ENCODE results near the gene PTPN2. TPM values are rescaled to one million over a fixed set of nuclear protein-coding genes. Genes with fewer than 3 reads are reported as not detected.
A peak's percentile ranks its signal among the peaks of the same experiment; 100 is the strongest.
"Not testable (repeated sequence)": the region's sequence is repeated elsewhere in the genome, so short reads cannot be mapped to it uniquely, and the experiment has no call there.

Gene PTPN2
- total and polyA plus RNA-seq, 2 donors = 27.0 to 36.9 TPM

DNA sequence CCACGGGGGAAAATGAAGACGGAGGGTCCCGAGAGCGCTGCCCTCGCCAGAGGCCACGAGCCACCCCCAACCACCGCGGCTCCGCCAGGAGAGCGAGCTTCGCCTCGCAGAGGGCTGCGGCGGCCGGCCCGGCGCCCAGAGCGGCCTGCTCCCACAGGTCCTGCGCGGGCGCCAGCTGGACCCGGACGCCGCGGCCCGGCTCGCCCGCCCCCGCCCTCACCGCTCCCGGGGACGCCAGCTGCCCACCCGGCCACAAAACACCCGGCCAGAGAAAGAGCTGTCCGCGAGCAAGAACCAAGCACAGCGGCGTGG lies 709 bp downstream of the PTPN2 start:
- Histone ChIP-seq H3K4me3 (ENCODE audit: low read depth, low read length) (peak overlapping the region; percentile 80), H3K36me3 (ENCODE audit: insufficient read depth) (no peaks in the 10 kb centered on the region), H3K4me1 (ENCODE audit: insufficient read depth) (peaks cover 1% of the 10 kb centered on the region), H3K27ac (ENCODE audit: low read depth) (peak overlapping the region; percentile 95)
- DNase-seq (ENCODE audit: extremely low spot score) = no peak
- WGBS = under 1% methylated on average over 38 of the region's 38 CpGs

DNA sequence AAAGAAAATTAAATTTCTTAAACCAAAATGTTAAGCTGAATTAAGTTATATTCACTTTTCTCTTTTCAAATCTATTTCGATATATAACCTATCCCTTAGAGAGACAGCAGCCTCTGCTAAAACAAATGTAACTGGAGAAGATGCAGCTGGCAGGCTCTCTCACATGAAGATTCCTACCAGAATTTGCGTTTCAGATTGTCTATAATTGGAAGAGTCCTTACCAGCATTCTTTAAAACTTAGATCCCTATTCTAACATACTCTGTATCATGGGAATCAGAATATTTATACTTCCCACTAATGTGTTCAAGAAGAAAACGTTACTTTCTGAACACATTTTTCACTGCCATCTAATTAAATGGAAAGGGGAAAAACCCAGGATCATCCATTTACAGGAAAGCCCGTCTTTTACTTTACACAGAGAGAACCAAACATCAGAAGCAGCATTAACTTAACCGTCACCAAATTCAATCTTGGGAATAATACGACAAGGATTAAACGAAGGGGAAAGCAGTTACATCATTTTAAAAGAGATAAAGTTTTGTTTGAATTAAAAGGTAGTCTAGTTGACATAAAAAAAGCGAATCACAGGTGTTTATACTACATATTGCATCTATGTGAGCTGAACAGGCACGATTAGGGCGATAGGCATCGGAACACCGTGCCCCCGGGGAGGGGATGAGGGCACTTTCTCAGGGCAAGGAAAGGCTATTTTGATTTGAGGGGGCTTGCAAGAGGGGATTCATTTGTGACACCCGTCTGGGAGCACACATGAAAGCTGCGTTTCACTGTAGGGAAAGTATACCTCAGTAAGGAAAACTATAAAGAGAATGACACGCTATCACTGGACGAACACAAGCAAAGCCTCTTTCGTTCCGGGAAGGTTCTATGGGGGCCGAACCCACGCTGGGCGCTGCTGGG lies 1.3 kb downstream of the PTPN2 start:
- Histone ChIP-seq H3K36me3 (ENCODE audit: insufficient read depth) (no peaks in the 10 kb centered on the region), H3K4me3 (ENCODE audit: low read depth, low read length) (peak overlapping the region; percentile 80), H3K27ac (ENCODE audit: low read depth) (peak overlapping the region; percentile 95), H3K4me1 (ENCODE audit: insufficient read depth) (peaks cover 1% of the 10 kb centered on the region)
- WGBS = 5% methylated on average over 22 of the region's 22 CpGs
- DNase-seq (ENCODE audit: extremely low spot score) = no peak

DNA sequence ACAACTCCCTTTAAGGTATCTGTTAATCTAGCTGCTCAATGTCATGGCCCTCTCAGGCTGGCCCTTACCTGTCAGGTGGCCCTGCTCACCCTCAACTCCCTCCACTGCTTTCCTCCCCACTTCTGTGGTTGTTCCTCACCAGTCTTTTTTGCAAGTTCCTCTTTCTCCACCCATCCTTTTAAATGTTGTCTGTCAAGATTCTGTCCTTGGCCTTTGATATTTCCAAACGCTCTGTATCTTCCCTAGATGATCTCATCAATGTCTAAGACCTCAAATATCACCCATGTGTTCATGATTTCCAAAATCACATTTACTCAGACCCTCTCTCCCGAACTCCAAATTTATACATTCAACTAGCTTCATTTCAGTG lies 3.5 kb downstream of the PTPN2 start:
- no peak overlapping the region for H3K4me3 ChIP-seq (ENCODE audit: low read depth, low read length)
- no peak overlapping the region for H3K27ac ChIP-seq (ENCODE audit: low read depth)
- DNase-seq (ENCODE audit: extremely low spot score) = no peak
- H3K4me1 ChIP-seq (ENCODE audit: insufficient read depth) = peaks cover 1% of the 10 kb centered on the region
- no peaks in the 10 kb centered on the region for H3K36me3 ChIP-seq (ENCODE audit: insufficient read depth)
- WGBS = 85% methylated on average over 2 of the region's 2 CpGs

DNA sequence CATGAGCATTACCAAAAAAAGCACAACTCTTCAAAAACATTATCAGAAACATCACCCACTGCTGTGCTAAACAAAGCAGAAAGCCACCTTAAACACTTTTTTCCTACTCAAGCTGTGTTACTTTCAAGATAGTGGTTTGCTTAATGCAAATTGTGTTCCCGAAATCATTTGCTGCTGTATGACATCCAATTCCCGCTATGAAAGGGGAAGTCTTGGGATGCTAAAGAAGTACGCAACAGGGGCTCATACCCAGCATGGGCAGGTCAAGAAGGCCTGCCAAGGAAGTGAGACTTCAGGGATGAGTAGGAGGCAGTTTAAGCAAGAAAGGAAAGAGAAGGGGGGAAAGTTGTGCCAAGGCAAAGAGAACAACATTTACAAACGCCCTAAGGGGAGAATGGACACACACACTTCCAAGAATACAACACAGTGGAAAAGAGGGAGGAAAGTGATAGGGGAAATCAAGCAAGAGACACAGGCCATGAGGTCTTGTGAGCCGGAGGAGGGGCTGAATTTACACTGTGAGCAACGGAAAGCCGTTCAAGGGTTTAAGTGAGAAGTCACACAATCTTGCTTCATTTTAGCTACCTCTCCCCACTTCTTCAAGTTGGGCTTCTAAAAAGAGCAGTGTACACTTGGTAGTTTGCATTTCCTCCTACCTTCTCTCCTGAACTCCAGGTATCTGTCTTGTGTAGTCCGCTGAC lies 4.0 kb downstream of the PTPN2 start:
- peaks cover 1% of the 10 kb centered on the region for H3K4me1 ChIP-seq (ENCODE audit: insufficient read depth)
- H3K4me3 ChIP-seq (ENCODE audit: low read depth, low read length) = no peak overlapping the region
- no peaks in the 10 kb centered on the region for H3K36me3 ChIP-seq (ENCODE audit: insufficient read depth)
- no peak overlapping the region for H3K27ac ChIP-seq (ENCODE audit: low read depth)
- WGBS = 77% methylated on average over 8 of the region's 8 CpGs
- DNase-seq (ENCODE audit: extremely low spot score) = no peak

DNA sequence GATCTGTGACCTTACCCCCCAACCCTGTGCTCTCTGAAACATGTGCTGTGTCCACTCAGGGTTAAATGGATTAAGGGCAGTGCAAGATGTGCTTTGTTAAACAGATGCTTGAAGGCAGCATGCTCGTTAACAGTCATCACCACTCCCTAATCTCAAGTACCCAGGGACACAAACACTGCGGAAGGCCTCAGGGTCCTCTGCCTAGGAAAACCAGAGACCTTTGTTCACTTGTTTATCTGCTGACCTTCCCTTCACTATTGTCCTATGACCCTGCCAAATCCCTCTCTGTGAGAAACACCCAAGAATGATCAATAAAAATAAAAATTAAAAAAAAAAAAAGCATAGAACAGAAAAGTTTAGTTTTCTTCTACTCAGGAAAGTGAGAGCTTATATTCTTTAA lies 9.0 kb downstream of the PTPN2 start:
- WGBS = 90% methylated on average over 1 of the region's 2 CpGs
- H3K4me1 ChIP-seq (ENCODE audit: insufficient read depth); H3K36me3 ChIP-seq (ENCODE audit: insufficient read depth); DNase-seq (ENCODE audit: extremely low spot score); H3K27ac ChIP-seq (ENCODE audit: low read depth); H3K4me3 ChIP-seq (ENCODE audit: low read depth, low read length): not testable (repeated sequence)

DNA sequence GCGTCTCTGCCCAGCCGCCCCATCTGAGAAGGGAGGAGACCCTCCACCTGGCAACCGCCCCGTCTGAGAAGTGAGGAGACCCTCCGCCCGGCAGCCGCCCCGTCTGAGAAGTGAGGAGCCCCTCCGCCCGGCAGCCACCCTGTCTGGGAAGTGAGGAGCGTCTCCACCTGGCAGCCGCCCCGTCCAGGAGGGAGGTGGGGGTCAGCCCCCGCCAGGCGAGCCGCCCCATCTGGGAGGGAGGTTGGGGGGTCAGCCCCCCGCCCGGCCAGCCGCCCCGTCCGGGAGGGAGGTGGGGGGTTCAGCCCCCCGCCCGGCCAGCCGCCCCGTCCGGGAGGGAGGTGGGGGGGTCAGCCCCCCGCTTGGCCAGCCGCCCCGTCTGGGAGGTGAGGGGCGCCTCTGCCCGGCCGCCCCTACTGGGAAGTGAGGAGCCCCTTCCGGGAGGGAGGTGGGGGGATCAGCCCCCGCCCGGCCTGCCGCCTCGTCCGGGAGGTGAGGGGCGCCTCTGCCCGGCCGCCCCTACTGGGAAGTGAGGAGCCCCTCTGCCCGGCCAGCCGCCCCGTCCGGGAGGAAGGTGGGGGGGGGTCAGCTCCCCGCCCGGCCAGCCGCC lies 10.0 kb downstream of the PTPN2 start:
- not testable (repeated sequence) for H3K27ac ChIP-seq (ENCODE audit: low read depth); DNase-seq (ENCODE audit: extremely low spot score); H3K4me3 ChIP-seq (ENCODE audit: low read depth, low read length); H3K4me1 ChIP-seq (ENCODE audit: insufficient read depth); H3K36me3 ChIP-seq (ENCODE audit: insufficient read depth)
- WGBS = 95% methylated on average over 44 of the region's 48 CpGs

DNA sequence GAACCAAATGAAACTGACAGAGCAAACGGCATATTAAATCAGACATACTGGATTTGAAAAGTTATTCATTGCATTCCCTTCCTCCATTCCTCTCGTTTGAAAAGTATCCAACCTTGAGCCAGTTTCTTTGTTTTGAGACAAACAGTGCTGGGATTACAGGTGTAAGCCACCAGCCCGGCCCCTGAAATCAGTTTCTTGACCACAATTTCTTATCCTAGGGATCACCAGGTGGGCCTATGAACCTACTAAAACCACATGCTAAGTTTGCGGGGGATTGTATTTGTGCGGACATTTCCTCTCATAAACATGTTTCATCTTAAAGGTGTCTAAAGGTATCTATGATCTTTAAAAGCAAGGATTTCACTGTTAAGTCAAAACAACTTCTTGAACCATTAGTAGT lies 11.6 kb downstream of the PTPN2 start:
- H3K27ac ChIP-seq (ENCODE audit: low read depth) = no peak overlapping the region
- no peak for DNase-seq (ENCODE audit: extremely low spot score)
- no peak overlapping the region for H3K4me3 ChIP-seq (ENCODE audit: low read depth, low read length)
- 81% methylated on average over 5 of the region's 5 CpGs for WGBS
- no peaks in the 10 kb centered on the region for H3K4me1 ChIP-seq (ENCODE audit: insufficient read depth)
- H3K36me3 ChIP-seq (ENCODE audit: insufficient read depth) = no peaks in the 10 kb centered on the region

DNA sequence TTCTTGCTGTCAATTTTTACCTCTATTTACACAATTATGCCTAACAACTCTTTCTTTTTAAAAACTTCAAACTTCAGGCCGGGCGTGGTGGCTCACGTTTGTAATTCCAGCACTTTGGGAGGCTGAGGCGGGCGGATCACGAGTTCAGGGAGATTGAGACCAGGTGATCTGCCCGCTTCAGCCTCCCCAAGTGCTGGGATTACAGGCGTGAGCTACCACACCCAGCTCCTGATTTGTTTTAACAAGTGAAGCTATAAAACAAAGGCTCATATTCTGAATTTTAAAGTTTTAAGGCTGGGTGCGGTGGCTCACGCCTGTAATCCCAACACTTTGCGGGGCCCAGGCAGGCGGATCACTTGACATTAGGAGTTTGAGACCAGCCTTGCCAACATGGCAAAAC lies 15.5 kb downstream of the PTPN2 start:
- H3K4me3 ChIP-seq (ENCODE audit: low read depth, low read length) = no peak overlapping the region
- H3K4me1 ChIP-seq (ENCODE audit: insufficient read depth) = no peaks in the 10 kb centered on the region
- no peak overlapping the region for H3K27ac ChIP-seq (ENCODE audit: low read depth)
- DNase-seq (ENCODE audit: extremely low spot score) = no peak
- no peaks in the 10 kb centered on the region for H3K36me3 ChIP-seq (ENCODE audit: insufficient read depth)
- 97% methylated on average over 12 of the region's 12 CpGs for WGBS

DNA sequence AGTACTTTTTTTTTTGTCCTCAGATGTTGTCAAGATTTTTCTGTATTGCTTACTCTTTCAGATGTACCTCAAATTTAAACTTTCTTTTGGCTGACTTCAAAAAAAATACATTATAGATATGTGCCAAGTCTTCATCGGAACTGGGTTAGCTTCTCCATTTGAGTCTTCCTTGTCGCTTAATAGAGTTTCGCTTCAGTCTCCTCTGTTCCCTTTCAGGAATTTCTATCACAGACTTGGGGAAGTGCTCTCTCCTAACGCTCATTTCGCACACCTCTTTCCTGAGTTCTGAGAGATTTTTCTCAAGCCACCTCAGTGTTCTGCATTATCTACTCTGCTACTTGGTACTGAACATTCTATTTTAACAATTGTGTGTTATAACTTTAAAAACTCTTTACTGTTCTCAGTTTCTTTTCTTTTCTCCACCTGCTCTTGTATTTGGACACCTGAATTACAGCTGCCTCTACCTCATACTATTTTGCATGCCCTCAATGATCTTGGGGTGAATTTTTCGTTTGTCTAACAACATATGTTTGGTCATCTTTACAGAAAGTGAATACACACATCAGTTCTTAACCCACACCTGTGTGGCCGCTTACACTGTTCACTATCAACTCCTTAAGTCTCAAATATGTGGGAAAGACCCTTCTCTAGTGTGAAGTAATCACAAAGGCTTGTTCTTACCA lies 16.5 kb downstream of the PTPN2 start:
- H3K4me3 ChIP-seq (ENCODE audit: low read depth, low read length) = no peak overlapping the region
- H3K27ac ChIP-seq (ENCODE audit: low read depth) = no peak overlapping the region
- H3K36me3 ChIP-seq (ENCODE audit: insufficient read depth) = no peaks in the 10 kb centered on the region
- 91% methylated on average over 7 of the region's 7 CpGs for WGBS
- H3K4me1 ChIP-seq (ENCODE audit: insufficient read depth) = no peaks in the 10 kb centered on the region
- DNase-seq (ENCODE audit: extremely low spot score) = no peak

DNA sequence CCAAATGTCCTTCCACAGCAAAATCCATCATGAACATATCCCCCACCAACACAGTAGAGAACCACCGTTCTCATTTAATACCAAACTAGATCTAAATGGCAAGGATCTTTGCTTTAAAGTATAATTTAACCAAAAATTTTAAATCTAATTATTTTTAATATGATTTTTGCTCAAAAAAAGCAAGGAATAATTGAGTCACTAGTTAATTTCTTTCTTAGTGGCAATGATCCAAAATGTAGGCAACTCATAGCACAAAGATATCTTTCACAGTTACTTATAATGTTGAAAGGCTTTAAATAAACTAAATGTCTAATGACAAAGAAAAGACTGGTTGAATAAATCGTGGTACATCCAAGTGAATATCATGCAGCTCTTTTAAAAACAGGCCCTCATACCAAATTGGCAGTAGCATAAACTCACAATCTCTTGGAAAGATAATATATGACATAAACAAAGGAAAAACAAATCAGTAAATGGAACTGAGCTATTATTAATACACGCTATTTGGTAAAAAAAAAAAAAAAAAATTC lies 20.3 kb downstream of the PTPN2 start:
- no peak for DNase-seq (ENCODE audit: extremely low spot score)
- H3K27ac ChIP-seq (ENCODE audit: low read depth) = no peak overlapping the region
- 42% methylated on average over 3 of the region's 3 CpGs for WGBS
- H3K4me1 ChIP-seq (ENCODE audit: insufficient read depth) = no peaks in the 10 kb centered on the region
- no peaks in the 10 kb centered on the region for H3K36me3 ChIP-seq (ENCODE audit: insufficient read depth)
- no peak overlapping the region for H3K4me3 ChIP-seq (ENCODE audit: low read depth, low read length)

DNA sequence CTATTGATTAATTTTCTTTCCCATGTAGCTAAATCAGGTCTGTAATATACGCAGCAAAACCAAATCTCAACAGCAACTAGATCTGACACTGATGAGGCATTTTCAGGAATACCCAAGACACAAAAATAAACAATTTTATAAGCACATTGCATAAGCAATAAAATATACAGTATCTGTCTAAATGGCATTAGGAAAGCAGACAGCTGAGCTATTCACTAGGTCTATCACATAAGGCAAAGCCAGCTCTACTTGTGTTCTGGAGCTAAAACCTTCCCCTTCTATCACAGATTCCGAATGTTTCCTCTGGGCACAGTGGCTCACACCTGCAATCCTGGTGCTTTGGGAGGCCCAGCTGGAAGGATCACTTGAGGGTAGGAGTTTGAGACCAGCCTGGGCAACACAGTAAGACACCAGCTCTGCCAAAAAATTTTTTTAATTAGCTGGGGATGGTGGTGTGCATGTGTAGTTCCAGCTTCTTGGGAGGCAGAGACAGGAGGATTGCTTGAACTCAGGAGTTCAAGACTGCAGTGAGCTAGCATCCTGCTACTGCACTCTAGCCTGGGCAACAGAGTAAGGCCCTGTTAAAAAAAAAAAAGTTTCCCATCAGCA lies 21.1 kb downstream of the PTPN2 start:
- no peak for DNase-seq (ENCODE audit: extremely low spot score)
- Histone ChIP-seq H3K36me3 (ENCODE audit: insufficient read depth) (no peaks in the 10 kb centered on the region), H3K27ac (ENCODE audit: low read depth) (no peak overlapping the region), H3K4me3 (ENCODE audit: low read depth, low read length) (no peak overlapping the region), H3K4me1 (ENCODE audit: insufficient read depth) (no peaks in the 10 kb centered on the region)
- WGBS = 86% methylated on average over 2 of the region's 2 CpGs

DNA sequence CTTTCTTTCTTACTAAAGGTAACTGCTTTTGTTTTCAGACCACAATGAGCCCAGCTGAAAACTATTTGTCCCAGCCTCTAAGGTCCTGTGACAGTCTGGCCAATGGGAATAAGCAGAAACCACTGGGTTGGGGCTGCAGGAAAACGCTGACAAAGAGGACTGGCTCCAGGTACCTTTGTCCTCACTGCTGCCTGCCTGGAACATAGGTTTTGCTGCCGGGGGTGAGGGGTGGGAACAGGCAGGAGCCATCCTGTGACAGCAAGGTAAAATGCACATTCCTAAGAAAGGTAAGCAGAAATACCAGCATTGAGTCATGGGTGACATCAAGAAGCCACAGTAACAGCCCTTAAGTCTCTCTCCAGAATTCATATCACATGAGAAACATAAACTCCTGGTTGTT lies 21.6 kb downstream of the PTPN2 start:
- no peak for DNase-seq (ENCODE audit: extremely low spot score)
- 66% methylated on average over 2 of the region's 2 CpGs for WGBS
- no peaks in the 10 kb centered on the region for H3K4me1 ChIP-seq (ENCODE audit: insufficient read depth)
- H3K27ac ChIP-seq (ENCODE audit: low read depth) = no peak overlapping the region
- H3K4me3 ChIP-seq (ENCODE audit: low read depth, low read length) = no peak overlapping the region
- no peaks in the 10 kb centered on the region for H3K36me3 ChIP-seq (ENCODE audit: insufficient read depth)

DNA sequence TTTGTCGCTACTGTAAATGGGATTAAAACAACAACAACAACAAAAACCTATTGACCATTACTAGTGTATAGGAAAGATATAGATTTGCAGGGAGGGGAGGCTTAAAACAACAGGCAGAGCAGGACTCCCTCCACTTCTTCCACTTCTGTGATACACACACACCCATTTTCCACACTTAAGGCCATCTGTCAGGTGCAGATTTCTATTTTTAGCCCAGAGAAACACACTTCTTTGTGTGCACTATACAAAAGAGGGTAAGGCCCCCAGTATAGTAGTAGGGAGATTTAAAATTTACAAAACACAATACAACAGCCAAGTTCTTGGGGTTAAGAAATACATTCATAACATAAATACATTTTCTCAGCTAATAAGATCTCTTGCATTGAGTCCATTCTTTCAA lies 22.4 kb downstream of the PTPN2 start:
- Histone ChIP-seq H3K4me1 (ENCODE audit: insufficient read depth) (no peaks in the 10 kb centered on the region), H3K27ac (ENCODE audit: low read depth) (no peak overlapping the region), H3K36me3 (ENCODE audit: insufficient read depth) (no peaks in the 10 kb centered on the region), H3K4me3 (ENCODE audit: low read depth, low read length) (no peak overlapping the region)
- no peak for DNase-seq (ENCODE audit: extremely low spot score)
- 98% methylated on average over 1 of the region's 1 CpG for whole genome bisulfite sequencing
